HepG2 (cell line): Measurements from ENCODE around the gene ARHGAP5. TPM values are rescaled to one million over a fixed set of nuclear protein-coding genes. Genes with fewer than 3 reads are reported as not detected.

ENCODE experiments used
- ARNT2 ChIP-seq: sonication (generic); formaldehyde crosslinking; IDR thresholded peaks from 2 replicates; pipeline ENCODE4 v1.8.0; 2022; ENCODE audit warnings: mild to moderate bottlenecking, low read depth, missing genetic modification reagents, moderate library complexity
- BRD4 ChIP-seq: sonication (generic); formaldehyde crosslinking; IDR thresholded peaks from 2 replicates; pipeline ENCODE4 v1.4.0; 2020; ENCODE audit warnings: missing genetic modification reagents
- CSRNP1 ChIP-seq: sonication (generic); formaldehyde crosslinking; IDR thresholded peaks from 2 replicates; pipeline ENCODE4 v1.8.1; 2023; ENCODE audit warnings: mild to moderate bottlenecking, missing genetic modification reagents
- EEA1 ChIP-seq: sonication (generic); formaldehyde crosslinking; IDR thresholded peaks from 2 replicates; pipeline ENCODE4 v1.5.1; 2020; ENCODE audit warnings: mild to moderate bottlenecking, missing genetic modification reagents, borderline replicate concordance
- FOXP1 ChIP-seq, 2 experiments: fragments of 450-650 bp in 1 of 2; IDR thresholded peaks; 2 replicates each; pipeline ENCODE4 v1.6.1; 2017 to 2018; ENCODE audit warnings: antibody characterized with exemption in 1 of 2
- HOMEZ ChIP-seq: IDR thresholded peaks from 2 replicates; pipeline ENCODE4 v1.6.1; 2016; ENCODE audit warnings: low read depth
- HOXA5 ChIP-seq: sonication (generic); formaldehyde crosslinking; IDR thresholded peaks from 2 replicates; pipeline ENCODE4 v1.4.0; 2020; ENCODE audit warnings: missing genetic modification reagents
- JARID2 ChIP-seq: sonication (generic); formaldehyde crosslinking; IDR thresholded peaks from 2 replicates; pipeline ENCODE4 v1.8.1; 2023; ENCODE audit warnings: missing genetic modification reagents, inconsistent platforms; ENCODE audit not compliant: insufficient replicate concordance
- LCORL ChIP-seq, 2 experiments: fragments of 450-650 bp in 1 of 2; sonication (generic) in 1 of 2; formaldehyde crosslinking in 1 of 2; IDR thresholded peaks; 2 replicates each; pipeline versions ENCODE4 v1.5.0 to v1.6.1; 2017 to 2020; ENCODE audit warnings: antibody characterized with exemption in 1 of 2, missing genetic modification reagents in 1 of 2
- NFE2L1 ChIP-seq: sonication (generic); formaldehyde crosslinking; IDR thresholded peaks from 2 replicates; pipeline ENCODE4 v1.4.0; 2020; ENCODE audit warnings: missing genetic modification reagents, mild to moderate bottlenecking, borderline replicate concordance
- REL ChIP-seq: sonication (generic); formaldehyde crosslinking; conservative IDR thresholded peaks from 2 replicates; pipeline ENCODE4 v1.8.0; 2022; ENCODE audit warnings: mild to moderate bottlenecking, missing genetic modification reagents, moderate library complexity
- SKIL ChIP-seq: sonication (generic); formaldehyde crosslinking; IDR thresholded peaks from 2 replicates; pipeline ENCODE4 v1.8.0; 2022; ENCODE audit warnings: missing genetic modification reagents, mild to moderate bottlenecking, moderate library complexity, borderline replicate concordance
- TOPORS ChIP-seq: sonication (generic); formaldehyde crosslinking; IDR thresholded peaks from 2 replicates; pipeline ENCODE4 v1.8.0; 2023; ENCODE audit warnings: mild to moderate bottlenecking, missing genetic modification reagents
- XRCC5 ChIP-seq: fragments of 200-400 bp; formaldehyde crosslinking; optimal IDR thresholded peaks from 2 replicates; pipeline ENCODE3; 2017; ENCODE audit warnings: mild to moderate bottlenecking, low read length
- ZBTB7A ChIP-seq: sonication (generic); formaldehyde crosslinking; IDR thresholded peaks from 2 replicates; pipeline ENCODE4 v1.8.0; 2022; ENCODE audit warnings: mild to moderate bottlenecking, missing genetic modification reagents
- ZNF414 ChIP-seq: sonication (generic); formaldehyde crosslinking; IDR thresholded peaks from 2 replicates; pipeline ENCODE4 v1.5.0; 2020; ENCODE audit warnings: missing genetic modification reagents
- ZNF552 ChIP-seq: sonication (generic); formaldehyde crosslinking; IDR thresholded peaks from 2 replicates; pipeline ENCODE4 v1.9.0; 2022; ENCODE audit warnings: missing genetic modification reagents, mild to moderate bottlenecking, borderline replicate concordance
- ZNF580 ChIP-seq: IDR thresholded peaks from 2 replicates; pipeline ENCODE4 v1.6.1; 2016; ENCODE audit warnings: low read depth, borderline replicate concordance
- ZNF589 ChIP-seq: sonication (generic); formaldehyde crosslinking; conservative IDR thresholded peaks from 2 replicates; pipeline ENCODE4 v1.8.0; 2022; ENCODE audit warnings: mild to moderate bottlenecking, moderate library complexity, missing genetic modification reagents
- ZNF772 ChIP-seq: sonication (generic); formaldehyde crosslinking; IDR thresholded peaks from 2 replicates; pipeline ENCODE4 v1.5.0; 2020; ENCODE audit warnings: mild to moderate bottlenecking, missing genetic modification reagents
- ZNF816 ChIP-seq: sonication (generic); formaldehyde crosslinking; IDR thresholded peaks from 2 replicates; pipeline ENCODE4 v1.8.0; 2022; ENCODE audit warnings: missing genetic modification reagents, mild to moderate bottlenecking, borderline replicate concordance
- polyA plus RNA-seq, 8 experiments: library from polyadenylated mRNA; depleted of rRNA in 3 of 8; stranded (reverse) in 7 of 8; unstranded in 1 of 8; fragments of >200 nt; fragmentation: Illumina TruSeq in 4 of 8; extraction: Trizol in 4 of 8; gene quantifications; 2 replicates each; pipeline versions ENCODE4 v1.2.1 to v1.2.3, GENCODE V29; 2011 to 2016; ENCODE audit warnings: low read depth in 4 of 8, missing spikeins in 1 of 8, mixed read lengths in 1 of 8; ENCODE audit not compliant: insufficient read depth in 1 of 8
- total RNA-seq, 5 experiments: library from RNA; depleted of rRNA; stranded (reverse); fragments of >200 nt; fragmentation: Illumina TruSeq; extraction: Trizol; gene quantifications; 2 replicates each; pipeline ENCODE4 v1.2.3, GENCODE V29; 2016; ENCODE audit warnings: low read depth in 1 of 5

ARHGAP5 gene
- total and polyA plus RNA-seq, 2 of the 13 experiments (the other 11 are each of a cell fraction or from before 2014, with no cell fraction given), result 33.7 to 144 TPM

- no peak for TF ChIP-seq SKIL (CRISPR knock-in tag)
- peak; percentile 99 for TF ChIP-seq ZNF580 (CRISPR knock-in tag)
- TF ChIP-seq ZNF772 (CRISPR knock-in tag), result peak; percentile 6
- peak; percentile 62 for TF ChIP-seq HOMEZ
- TF ChIP-seq EEA1 (CRISPR knock-in tag), result peak; percentile 95; the same call in 1 of the 2 replicates
- no peak for TF ChIP-seq FOXP1 (IDR thresholded peaks at IDR 0.05)
- peak; percentile 59 for TF ChIP-seq FOXP1 (CRISPR knock-in tag; IDR thresholded peaks at IDR 0.05)
- peak; percentile 98 for TF ChIP-seq ZNF816
- TF ChIP-seq TOPORS (CRISPR knock-in tag), result peak; percentile 98
- peak; percentile 99 for TF ChIP-seq CSRNP1 (CRISPR knock-in tag)
- peak; percentile 30; the same call in 1 of the 2 replicates for TF ChIP-seq ARNT2 (CRISPR knock-in tag)
- TF ChIP-seq ZNF414, result peak; percentile 96; the same call in 1 of the 2 replicates
- TF ChIP-seq REL (CRISPR knock-in tag), result no peak
- no peak for TF ChIP-seq NFE2L1
- TF ChIP-seq ZNF589, result no peak
- TF ChIP-seq LCORL (IDR thresholded peaks at IDR 0.05), result no peak
- peak; percentile 84 for TF ChIP-seq LCORL (CRISPR knock-in tag; IDR thresholded peaks at IDR 0.05)
- peak; percentile 96 for TF ChIP-seq XRCC5
- TF ChIP-seq JARID2 (CRISPR knock-in tag), result no peak
- peak; percentile 98 for TF ChIP-seq ZBTB7A (CRISPR knock-in tag)
- TF ChIP-seq ZNF552 (CRISPR knock-in tag), result peak; percentile 75
- TF ChIP-seq HOXA5, result peak; percentile 99
- TF ChIP-seq BRD4 (CRISPR knock-in tag), result peak; percentile 90
Measured at GRCh38 chr14:32202998-32203882, 126.1 kb downstream of the ARHGAP5 start, which contains the start of gene RNU6-8 (continued).
